Kasumi-1 (cell line): Measurements from ENCODE around the gene RHPN2.
"Not testable (repeated sequence)": the region's sequence is repeated elsewhere in the genome, so short reads cannot be mapped to it uniquely, and the experiment has no call there.

Experiments
- DNase-seq, 2 experiments: peaks; one replicate each; lab custom pipeline; 2025; lab: John Stamatoyannopoulos, UW

The RHPN2 gene

GRCh38 chr19:33064458-33064791, 263 bp downstream of the RHPN2 start:
- no peak for DNase-seq

GRCh38 chr19:33063753-33064457, 783 bp downstream of the RHPN2 start:
- no peak for DNase-seq

- no peak for DNase-seq
Observed at GRCh38 chr19:33063356-33063752, 1.3 kb downstream of the RHPN2 start.

GRCh38 chr19:33062902-33063301, 1.8 kb downstream of the RHPN2 start:
- no peak for DNase-seq

- DNase-seq, result no peak
Observed at GRCh38 chr19:33060586-33060985, 4.1 kb downstream of the RHPN2 start.

- no peak for DNase-seq
Observed at GRCh38 chr19:33055718-33056117, 9.0 kb downstream of the RHPN2 start.

GRCh38 chr19:33054623-33055022, 10.1 kb downstream of the RHPN2 start:
- DNase-seq, result no peak

GRCh38 chr19:33052352-33052972, 12.2 kb downstream of the RHPN2 start:
- no peak for DNase-seq

GRCh38 chr19:33050110-33050509, 14.6 kb downstream of the RHPN2 start:
- no peak for DNase-seq

- no peak for DNase-seq
Observed at GRCh38 chr19:33048806-33049676, 15.6 kb downstream of the RHPN2 start.

GRCh38 chr19:33047422-33047821, 17.3 kb downstream of the RHPN2 start:
- no peak for DNase-seq

- DNase-seq, result not testable (repeated sequence)
Observed at GRCh38 chr19:33041828-33042160, 22.9 kb downstream of the RHPN2 start.

- DNase-seq, result no peak
Observed at GRCh38 chr19:33040994-33041827, 23.5 kb downstream of the RHPN2 start.

- no peak for DNase-seq
Observed at GRCh38 chr19:33039815-33040214, 24.9 kb downstream of the RHPN2 start.

- no peak for DNase-seq
Observed at GRCh38 chr19:33039108-33039599, 25.5 kb downstream of the RHPN2 start.

GRCh38 chr19:33037168-33038025, 27.3 kb downstream of the RHPN2 start:
- peak; percentile 42 to 63 for DNase-seq

GRCh38 chr19:33036370-33037167, 28.1 kb downstream of the RHPN2 start:
- not testable (repeated sequence) for DNase-seq

GRCh38 chr19:33035461-33035860, 29.2 kb downstream of the RHPN2 start:
- no peak for DNase-seq

- DNase-seq, result no peak
Observed at GRCh38 chr19:33032218-33032781, 32.4 kb downstream of the RHPN2 start.
